Stimulated activated CD4-positive, alpha-beta T cell treated with anti-CD3 and anti-CD28 coated beads, Interleukin-15, amount 100 ng/mL, for 24 hours (primary cell): ENCODE measurements around the gene CYSRT1.
A peak's percentile ranks its signal among the peaks of the same experiment; 100 is the strongest.
"Not testable (repeated sequence)": the region's sequence is repeated elsewhere in the genome, so short reads cannot be mapped to it uniquely, and the experiment has no call there.

ENCODE experiments used
- DNase-seq: peaks from one replicate; pipeline ENCODE4 v3.0.0-alpha.2; 2020

CYSRT1 gene

GRCh38 chr9:137239541-137240200, 14.7 kb downstream of the CYSRT1 start:
- not testable (repeated sequence) for DNase-seq

GRCh38 chr9:137240318-137240840, 15.4 kb downstream of the CYSRT1 start:
- peak; percentile 81 for DNase-seq

GRCh38 chr9:137240841-137241489, 16.0 kb downstream of the CYSRT1 start, which contains the start of gene TUBB4B:
TSS of gene TUBB4B (plus strand) at chr9:137241287. CDS start at chr9:137241361, 74 bp downstream.
- DNase-seq = peak; percentile 97

- DNase-seq = peak; percentile 76
Measured at GRCh38 chr9:137241490-137242268, 16.7 kb downstream of the CYSRT1 start.

GRCh38 chr9:137242269-137243203, 17.6 kb downstream of the CYSRT1 start:
- DNase-seq = no peak

GRCh38 chr9:137243266-137243625, 18.3 kb downstream of the CYSRT1 start:
- DNase-seq = not testable (repeated sequence)

GRCh38 chr9:137243626-137244485, 18.9 kb downstream of the CYSRT1 start:
- DNase-seq = peak; percentile 45

GRCh38 chr9:137244486-137245449, 19.8 kb downstream of the CYSRT1 start:
- DNase-seq = no peak

- DNase-seq = no peak
Measured at GRCh38 chr9:137245450-137246421, 20.8 kb downstream of the CYSRT1 start.

GRCh38 chr9:137247135-137247915, 22.4 kb downstream of the CYSRT1 start:
- no peak for DNase-seq

GRCh38 chr9:137247916-137248175, 22.9 kb downstream of the CYSRT1 start:
- DNase-seq = no peak

GRCh38 chr9:137250329-137251193, 25.6 kb downstream of the CYSRT1 start:
- DNase-seq = no peak

- no peak for DNase-seq
Measured at GRCh38 chr9:137251194-137251461, 26.2 kb downstream of the CYSRT1 start, which contains the start of gene STPG3. TSS of gene STPG3 (plus strand) at chr9:137251286. CDS start at chr9:137251287, 1 bp downstream.

- no peak for DNase-seq
Measured at GRCh38 chr9:137251490-137252268, 26.7 kb downstream of the CYSRT1 start.

- DNase-seq = no peak
Measured at GRCh38 chr9:137252555-137253506, 27.9 kb downstream of the CYSRT1 start.
